ENCODE data around the gene DNM2. TPM values are rescaled to one million over a fixed set of nuclear protein-coding genes. Genes with fewer than 3 reads are reported as not detected.
A peak's percentile ranks its signal among the peaks of the same experiment; 100 is the strongest.
"Not testable (repeated sequence)": the region's sequence is repeated elsewhere in the genome, so short reads cannot be mapped to it uniquely, and the experiment has no call there.

DNM2 gene
- 100 to 1,000 TPM; 226 to 274 TPM for total RNA-seq
- polyA plus RNA-seq (ENCODE audit: insufficient read depth, low read depth, low replicate concordance) = 166 TPM
- long read RNA-seq, donor 1, full-length matches to known transcripts = 16 of 90 reads
- long read RNA-seq, donor 1, partial matches to known transcripts = 74 of 90 reads
- long read RNA-seq, donor 1, other reads (novel, unspliced or antisense) = 0 of 90 reads
- long read RNA-seq, donor 2, partial matches to known transcripts = 46 of 53 reads
- long read RNA-seq, donor 2, other reads (novel, unspliced or antisense) = 0 of 53 reads

DNA sequence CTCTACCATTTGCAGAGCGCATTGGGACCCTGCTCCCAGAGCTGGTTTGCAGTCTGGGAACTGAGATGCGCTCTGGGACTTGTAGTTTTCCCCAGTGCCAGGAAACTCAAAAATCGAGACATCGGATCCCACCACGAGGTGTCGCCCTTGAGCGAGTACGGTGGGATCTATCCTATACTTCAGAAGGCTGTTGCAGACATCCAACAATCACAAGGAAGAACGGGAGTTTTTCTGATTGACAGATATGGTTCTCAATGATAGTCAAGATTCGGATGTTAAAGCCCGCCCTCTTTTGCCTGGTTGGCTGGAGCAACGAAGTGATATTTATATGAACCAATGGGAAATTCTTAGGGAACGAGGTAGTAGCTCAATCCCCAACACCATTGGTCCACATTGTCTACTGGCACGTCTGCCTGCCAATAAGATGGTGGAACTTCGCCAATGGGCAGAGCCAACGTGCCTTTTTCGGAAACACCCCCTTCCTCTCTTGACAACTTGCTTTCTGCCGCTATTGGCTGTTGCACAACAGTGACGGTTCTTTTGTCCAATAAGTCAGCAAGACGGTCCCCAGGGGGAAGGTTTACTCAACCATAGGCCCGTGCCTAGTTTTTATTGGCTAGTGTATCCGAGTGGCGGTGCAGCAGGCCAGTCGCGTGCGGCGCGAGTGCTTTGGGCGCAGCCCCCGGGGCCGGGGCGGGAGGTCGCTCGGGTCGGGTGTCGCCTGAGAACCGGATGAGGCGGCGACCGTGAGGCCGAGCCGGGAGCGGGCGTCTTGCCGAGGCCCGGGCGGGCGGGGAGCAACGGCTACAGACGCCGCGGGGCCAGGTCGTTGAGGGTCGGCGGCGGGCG, at the start of gene DNM2:
Gene DNM2 (plus strand): TSS at position 724 of the 849 bp plus-strand sequence. CDS start 164 bp downstream, outside the sequence.
- Histone ChIP-seq H3K36me3 (ENCODE audit: low read depth, missing control alignments) (no peaks in the 10 kb centered on the region), H3K9me3 (no peaks in the 10 kb centered on the region), H3K4me1 (peaks cover 23% of the 10 kb centered on the region), H3K27ac (peak within 1 kb of the TSS; percentile 84 to 94), H3K4me3 (peak within 1 kb of the TSS; percentile 93 to 100), H3K27me3 (no peaks in the 10 kb centered on the region)
- TF ChIP-seq POLR2A (IDR thresholded peaks at IDR 0.05) = no peak
- TF ChIP-seq, protein P1, sequence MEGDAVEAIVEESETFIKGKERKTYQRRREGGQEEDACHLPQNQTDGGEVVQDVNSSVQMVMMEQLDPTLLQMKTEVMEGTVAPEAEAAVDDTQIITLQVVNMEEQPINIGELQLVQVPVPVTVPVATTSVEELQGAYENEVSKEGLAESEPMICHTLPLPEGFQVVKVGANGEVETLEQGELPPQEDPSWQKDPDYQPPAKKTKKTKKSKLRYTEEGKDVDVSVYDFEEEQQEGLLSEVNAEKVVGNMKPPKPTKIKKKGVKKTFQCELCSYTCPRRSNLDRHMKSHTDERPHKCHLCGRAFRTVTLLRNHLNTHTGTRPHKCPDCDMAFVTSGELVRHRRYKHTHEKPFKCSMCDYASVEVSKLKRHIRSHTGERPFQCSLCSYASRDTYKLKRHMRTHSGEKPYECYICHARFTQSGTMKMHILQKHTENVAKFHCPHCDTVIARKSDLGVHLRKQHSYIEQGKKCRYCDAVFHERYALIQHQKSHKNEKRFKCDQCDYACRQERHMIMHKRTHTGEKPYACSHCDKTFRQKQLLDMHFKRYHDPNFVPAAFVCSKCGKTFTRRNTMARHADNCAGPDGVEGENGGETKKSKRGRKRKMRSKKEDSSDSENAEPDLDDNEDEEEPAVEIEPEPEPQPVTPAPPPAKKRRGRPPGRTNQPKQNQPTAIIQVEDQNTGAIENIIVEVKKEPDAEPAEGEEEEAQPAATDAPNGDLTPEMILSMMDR (IDR thresholded peaks at IDR 0.05) = peak; percentile 77 to 97 (median 94)
- DNase-seq = peak; percentile 99
- intact Hi-C loops (cut with DNase I; ENCODE audit: low total_unique reads) = loop anchor here (5.0 kb wide), 2 partner anchors 50 to 145 kb away; no protein-coding TSS in a partner anchor
- 0% methylated on average over 11 to 45 of the region's 57 CpGs for WGBS, 2 donors

DNA sequence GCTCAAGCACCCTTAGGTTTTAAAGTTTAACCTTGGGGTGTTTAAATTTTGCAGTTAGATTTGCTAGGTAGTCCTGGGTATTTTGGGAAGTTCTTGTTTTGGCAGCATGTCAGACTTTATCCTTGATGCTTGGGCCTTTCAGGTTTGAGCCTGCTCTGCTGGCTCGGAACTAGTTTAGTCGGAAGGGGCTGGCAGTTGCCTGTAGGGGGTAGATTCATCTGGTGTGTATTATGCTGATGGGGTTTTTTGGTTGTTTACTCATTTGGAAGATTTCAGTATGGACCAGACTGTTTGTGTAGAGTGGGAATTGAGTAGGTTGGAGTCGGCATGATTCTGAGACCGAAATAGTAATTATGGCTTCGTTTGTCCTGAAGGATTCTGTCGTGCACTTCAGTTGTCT, 48.6 kb upstream of the DNM2 start:
- Histone ChIP-seq H3K9me3 (no peaks in the 10 kb centered on the region), H3K4me1 (peaks cover 22% of the 10 kb centered on the region), H3K27me3 (no peaks in the 10 kb centered on the region), H3K36me3 (ENCODE audit: low read depth, missing control alignments) (no peaks in the 10 kb centered on the region), H3K4me3 (no peak overlapping the region), H3K27ac (no peak overlapping the region)
- intact Hi-C loops (cut with DNase I; ENCODE audit: low total_unique reads) = no loop called here
- DNase-seq = no peak
- WGBS, 2 donors = 72 to 84% methylated on average over 6 of the region's 6 CpGs
- no peak for TF ChIP-seq POLR2A (IDR thresholded peaks at IDR 0.05)
- TF ChIP-seq, protein P1 (IDR thresholded peaks at IDR 0.05) = no peak

DNA sequence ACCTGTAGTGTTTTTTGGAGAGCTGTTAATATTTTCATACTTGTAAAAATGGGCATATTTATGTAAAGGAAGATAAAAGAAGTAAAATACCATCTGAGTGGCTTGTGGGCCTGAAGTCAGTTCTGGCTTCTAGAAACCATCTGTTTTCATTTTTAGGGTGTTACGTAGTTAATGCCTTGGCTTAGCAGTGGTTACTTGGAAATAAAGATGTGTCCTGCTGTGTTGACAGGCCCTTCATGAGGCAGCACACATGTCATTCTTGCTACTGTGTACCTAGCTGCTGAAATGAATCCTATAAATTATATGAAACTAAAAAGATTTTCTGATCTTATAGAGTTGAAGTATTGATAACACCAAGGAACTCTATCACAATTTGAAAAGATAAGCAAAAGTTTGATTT, 47.7 kb upstream of the DNM2 start:
- Histone ChIP-seq H3K36me3 (ENCODE audit: low read depth, missing control alignments) (no peaks in the 10 kb centered on the region), H3K4me3 (no peak overlapping the region), H3K9me3 (no peaks in the 10 kb centered on the region), H3K4me1 (peaks cover 22% of the 10 kb centered on the region), H3K27ac (no peak overlapping the region), H3K27me3 (no peaks in the 10 kb centered on the region)
- TF ChIP-seq POLR2A (IDR thresholded peaks at IDR 0.05) = no peak
- TF ChIP-seq, protein P1 (IDR thresholded peaks at IDR 0.05) = no peak
- intact Hi-C loops (cut with DNase I; ENCODE audit: low total_unique reads) = no loop called here
- DNase-seq = no peak
- 35 to 67% methylated on average over 1 of the region's 1 CpG for WGBS, 2 donors

DNA sequence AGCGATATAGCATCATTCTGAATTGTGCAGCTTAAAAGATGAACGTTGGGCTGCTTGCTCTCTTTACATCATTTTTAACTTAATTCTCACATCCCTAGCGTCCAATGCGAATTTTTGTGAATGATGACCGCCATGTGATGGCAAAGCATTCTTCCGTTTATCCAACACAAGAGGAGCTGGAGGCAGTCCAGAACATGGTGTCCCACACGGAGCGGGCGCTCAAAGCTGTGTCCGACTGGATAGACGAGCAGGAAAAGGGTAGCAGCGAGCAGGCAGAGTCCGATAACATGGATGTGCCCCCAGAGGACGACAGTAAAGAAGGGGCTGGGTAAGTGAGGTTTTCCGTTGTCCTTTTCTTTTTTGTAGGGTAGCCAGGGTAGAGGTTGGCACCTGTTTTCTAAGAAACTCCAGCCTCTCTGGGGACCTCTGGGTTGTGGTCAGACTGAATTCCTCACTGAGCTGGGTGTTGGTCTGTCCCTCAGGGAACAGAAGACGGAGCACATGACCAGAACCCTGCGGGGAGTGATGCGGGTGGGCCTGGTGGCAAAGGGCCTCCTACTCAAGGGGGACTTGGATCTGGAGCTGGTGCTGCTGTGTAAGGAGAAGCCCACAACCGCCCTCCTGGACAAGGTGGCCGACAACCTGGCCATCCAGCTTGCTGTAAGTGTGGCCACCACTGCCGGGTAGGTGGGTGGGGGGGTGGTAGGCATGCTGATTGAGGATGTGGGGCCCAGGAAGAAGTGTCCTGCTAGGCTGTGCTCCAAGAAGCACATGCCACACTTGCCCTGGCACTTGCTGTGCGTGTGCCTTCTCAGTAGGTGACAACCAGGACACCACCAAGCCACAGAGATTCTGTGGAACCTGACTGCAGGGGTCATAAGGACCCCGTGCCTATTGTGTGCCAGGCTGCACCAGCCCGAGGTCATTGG, 46.7 kb upstream of the DNM2 start:
- no peaks in the 10 kb centered on the region for H3K9me3 ChIP-seq
- 62 to 74% methylated on average over 20 to 24 of the region's 24 CpGs for WGBS, 2 donors
- no peaks in the 10 kb centered on the region for H3K27me3 ChIP-seq
- peaks cover 22% of the 10 kb centered on the region for H3K4me1 ChIP-seq
- DNase-seq = no peak
- intact Hi-C loops (cut with DNase I; ENCODE audit: low total_unique reads) = no loop called here
- H3K4me3 ChIP-seq = no peak overlapping the region
- H3K36me3 ChIP-seq (ENCODE audit: low read depth, missing control alignments) = no peaks in the 10 kb centered on the region
- TF ChIP-seq, protein P1 (IDR thresholded peaks at IDR 0.05) = no peak
- no peak for TF ChIP-seq POLR2A (IDR thresholded peaks at IDR 0.05)
- H3K27ac ChIP-seq = no peak overlapping the region

DNA sequence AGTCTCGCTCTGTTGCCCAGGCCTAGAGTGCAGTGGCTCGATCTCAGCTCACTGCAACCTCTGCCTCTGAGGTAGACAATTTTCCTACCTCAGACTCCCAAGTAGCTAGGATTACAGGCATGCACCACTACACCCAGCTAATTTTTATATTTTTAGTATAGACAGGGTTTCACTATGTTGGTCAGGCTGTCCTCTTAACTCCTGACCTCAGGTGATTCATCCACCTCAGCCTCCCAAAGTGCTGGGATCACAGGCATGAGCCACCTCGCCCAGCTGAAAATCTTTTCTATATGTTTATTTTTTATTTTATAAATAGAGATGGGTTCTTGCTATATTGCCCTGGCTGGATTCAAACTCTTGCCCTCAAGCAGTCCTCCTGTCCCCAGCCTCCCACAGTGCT, 46.0 kb upstream of the DNM2 start:
- not testable (repeated sequence) for H3K36me3 ChIP-seq (ENCODE audit: low read depth, missing control alignments); H3K27ac ChIP-seq
- peaks cover 22% of the 10 kb centered on the region for H3K4me1 ChIP-seq

DNA sequence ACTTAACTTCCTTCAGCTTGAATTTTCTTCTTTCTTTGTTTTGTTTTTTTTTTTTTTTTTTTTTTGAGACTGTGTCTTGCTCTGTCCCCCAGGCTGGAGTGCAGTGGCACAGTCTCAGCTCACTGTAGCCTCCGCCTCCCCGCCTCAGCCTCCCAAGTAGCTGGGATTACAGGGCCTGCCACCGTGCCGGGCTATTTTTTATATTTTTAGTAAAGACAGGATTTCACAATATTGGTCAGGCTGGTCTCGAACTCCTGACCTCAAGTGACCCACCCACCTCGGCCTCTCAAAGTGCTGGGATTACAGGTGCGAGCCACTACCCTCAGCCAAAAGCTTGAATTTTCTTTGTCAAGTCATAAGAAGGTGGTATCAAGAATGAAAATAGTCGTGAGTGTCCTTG, 42.7 kb upstream of the DNM2 start:
- H3K27ac ChIP-seq; H3K9me3 ChIP-seq; H3K36me3 ChIP-seq (ENCODE audit: low read depth, missing control alignments); H3K27me3 ChIP-seq; intact Hi-C loops (cut with DNase I; ENCODE audit: low total_unique reads); DNase-seq; H3K4me3 ChIP-seq: not testable (repeated sequence)
- peaks cover 10% of the 10 kb centered on the region for H3K4me1 ChIP-seq
- 84 to 86% methylated on average over 8 of the region's 8 CpGs for WGBS, 2 donors

More for the DNA sequence above, 46.0 kb upstream of the DNM2 start:
- H3K9me3 ChIP-seq; H3K27me3 ChIP-seq; H3K4me3 ChIP-seq; DNase-seq; intact Hi-C loops (cut with DNase I; ENCODE audit: low total_unique reads): not testable (repeated sequence)
- 82 to 96% methylated on average over 3 of the region's 3 CpGs for WGBS, 2 donors

Data from testis (tissue), 5 donors.